DMS53 treated with DMSO at 0.1 percent for 48 hours (cell line): ENCODE measurements around the gene MAP7D3.
"Not testable (repeated sequence)": the region's sequence is repeated elsewhere in the genome, so short reads cannot be mapped to it uniquely, and the experiment has no call there.

Experiments used
- DNase-seq: peaks from one replicate; lab custom pipeline; 2025; ENCODE audit not compliant: unreplicated experiment; lab: John Stamatoyannopoulos, UW

MAP7D3 gene

GRCh38 chrX:136185401-136186022, 65.7 kb downstream of the MAP7D3 start:
- DNase-seq: no peak

- DNase-seq: no peak
Measured at GRCh38 chrX:136183917-136184316, 67.3 kb downstream of the MAP7D3 start.

- no peak for DNase-seq
Measured at GRCh38 chrX:136183172-136183571, 68.0 kb downstream of the MAP7D3 start.

- no peak for DNase-seq
Measured at GRCh38 chrX:136182414-136182813, 68.8 kb downstream of the MAP7D3 start.

GRCh38 chrX:136179133-136179532, 72.1 kb downstream of the MAP7D3 start:
- no peak for DNase-seq

- DNase-seq: no peak
Measured at GRCh38 chrX:136176399-136176825, 74.8 kb downstream of the MAP7D3 start.

- DNase-seq: no peak
Measured at GRCh38 chrX:136171420-136171819, 79.8 kb downstream of the MAP7D3 start.

GRCh38 chrX:136170139-136170800, 80.9 kb downstream of the MAP7D3 start:
- no peak for DNase-seq

GRCh38 chrX:136168929-136169735, 82.1 kb downstream of the MAP7D3 start:
- no peak for DNase-seq

GRCh38 chrX:136167989-136168388, 83.2 kb downstream of the MAP7D3 start:
- not testable (repeated sequence) for DNase-seq

GRCh38 chrX:136166221-136166855, 84.9 kb downstream of the MAP7D3 start:
- no peak for DNase-seq

GRCh38 chrX:136165406-136165805, 85.8 kb downstream of the MAP7D3 start:
- DNase-seq: no peak

- no peak for DNase-seq
Measured at GRCh38 chrX:136163689-136164088, 87.5 kb downstream of the MAP7D3 start.
